HG03097 (cell line): ENCODE measurements around the gene GAPVD1.
"Not testable (repeated sequence)": the region's sequence is repeated elsewhere in the genome, so short reads cannot be mapped to it uniquely, and the experiment has no call there.

Experiments
- ATAC-seq: cut with Tn5 transposase; IDR thresholded peaks from one replicate; pipeline ENCODE4 v1.9.1; 2021; ENCODE audit not compliant: unreplicated experiment, low FRiP score

GAPVD1 gene

DNA sequence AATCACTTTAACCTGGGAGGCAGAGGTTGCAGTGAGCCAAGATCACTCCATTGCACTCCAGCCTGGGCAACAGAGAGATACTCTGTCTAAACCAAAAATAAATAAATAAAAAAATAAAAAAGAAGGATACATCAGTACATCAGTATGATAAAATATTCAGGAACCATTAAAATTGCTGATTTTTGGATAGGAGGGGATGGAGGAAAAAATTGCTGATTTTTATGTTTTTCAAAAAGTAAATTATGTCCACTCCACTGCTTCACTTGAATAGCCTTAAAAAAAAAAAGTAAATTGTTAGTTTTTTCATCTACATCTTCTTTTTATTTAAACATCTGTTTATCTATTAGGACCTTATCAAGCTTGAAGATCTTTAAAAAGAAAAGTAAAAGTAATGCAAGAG lies 7.4 kb upstream of the GAPVD1 start:
- ATAC-seq: no peak

DNA sequence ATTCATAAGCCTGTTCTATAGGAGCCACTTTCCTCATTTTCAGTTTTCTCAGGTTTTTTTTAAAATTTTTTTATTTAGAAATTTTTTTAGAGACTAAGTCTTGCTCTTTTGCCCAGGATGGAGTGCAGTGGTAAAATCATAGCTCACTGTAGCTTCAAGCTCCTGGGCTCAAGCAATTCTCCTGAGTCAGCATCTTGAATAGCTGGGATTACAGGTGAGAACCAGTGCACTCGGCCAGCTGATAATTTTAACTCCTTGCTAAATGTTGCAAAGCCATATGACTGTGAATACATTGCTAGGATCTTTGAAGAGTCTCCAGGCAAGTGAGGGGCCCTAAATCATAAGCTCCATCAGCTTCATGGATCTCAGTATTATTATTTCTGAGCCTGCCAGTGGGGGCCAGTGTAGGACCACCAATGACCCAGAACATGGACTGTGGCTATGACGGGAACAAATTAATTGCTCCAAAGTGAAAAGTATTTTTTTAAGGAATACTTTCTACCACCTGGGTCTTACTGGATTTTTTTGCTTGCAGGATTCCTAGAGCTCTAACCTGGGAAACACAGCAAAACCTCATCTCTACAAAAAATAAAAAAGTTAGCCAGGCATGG lies 5.7 kb upstream of the GAPVD1 start:
- no peak for ATAC-seq

DNA sequence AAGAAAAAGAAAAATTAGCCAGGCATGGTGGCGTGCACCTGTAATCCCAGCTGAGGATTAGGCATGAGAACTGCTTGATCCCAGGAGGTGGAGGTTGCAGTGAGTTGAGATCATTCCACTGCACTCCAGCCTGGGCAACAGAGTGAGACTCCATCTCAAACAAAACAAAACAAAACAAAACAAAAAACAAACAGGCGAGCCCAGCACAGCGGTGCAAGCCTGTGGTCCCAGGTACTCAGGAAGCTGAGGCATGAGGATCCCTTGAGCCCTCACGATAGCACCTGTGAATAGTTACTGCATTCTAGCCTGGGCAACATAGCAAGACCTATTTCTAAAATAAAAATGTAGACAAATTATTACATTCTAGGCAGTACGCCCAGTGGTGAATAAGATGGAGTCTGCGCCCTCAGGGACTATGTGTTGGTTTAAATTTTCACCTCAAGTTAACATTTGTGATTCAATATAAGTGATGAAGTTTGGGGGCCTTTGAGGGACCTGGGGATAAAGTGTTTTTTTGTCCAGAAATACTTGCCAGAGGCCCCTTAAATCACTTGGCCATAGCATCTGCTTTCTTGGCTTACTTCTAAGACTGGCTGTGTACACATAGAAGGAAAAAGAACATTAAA lies 3.4 kb upstream of the GAPVD1 start:
- no peak for ATAC-seq

DNA sequence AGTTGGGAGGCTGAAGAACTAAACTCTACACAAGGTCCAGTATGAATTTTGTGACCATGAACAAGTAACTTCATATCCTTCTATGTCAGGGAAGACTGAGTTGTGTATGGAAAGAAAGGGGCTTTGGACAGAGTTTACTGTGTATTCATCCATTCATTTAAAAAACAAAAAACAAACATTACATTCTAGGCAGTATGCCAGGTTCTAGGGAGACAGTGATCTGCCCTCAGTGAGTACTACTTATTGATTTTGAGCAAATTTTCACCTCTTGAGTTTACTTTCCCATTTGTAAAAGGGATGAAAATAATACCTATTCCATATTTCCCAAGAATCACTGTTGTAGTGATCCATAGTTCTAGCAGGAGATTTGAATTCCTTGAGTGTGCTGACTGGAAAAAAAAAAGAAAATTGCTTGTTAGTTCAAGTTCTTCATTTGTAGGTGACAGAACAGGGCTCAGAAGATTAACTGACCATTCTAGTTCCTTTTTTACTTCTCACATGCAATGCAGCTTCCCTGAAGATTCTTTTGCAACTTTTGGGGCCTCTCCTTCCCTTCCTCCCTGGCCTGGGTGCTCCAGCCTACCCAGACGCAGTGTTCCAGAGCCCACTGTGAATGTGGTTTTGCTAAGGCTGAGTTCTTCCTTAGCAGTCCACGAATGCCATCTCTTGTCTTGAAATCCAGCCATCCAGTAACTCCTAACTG lies 2.6 kb upstream of the GAPVD1 start:
- ATAC-seq: no peak

DNA sequence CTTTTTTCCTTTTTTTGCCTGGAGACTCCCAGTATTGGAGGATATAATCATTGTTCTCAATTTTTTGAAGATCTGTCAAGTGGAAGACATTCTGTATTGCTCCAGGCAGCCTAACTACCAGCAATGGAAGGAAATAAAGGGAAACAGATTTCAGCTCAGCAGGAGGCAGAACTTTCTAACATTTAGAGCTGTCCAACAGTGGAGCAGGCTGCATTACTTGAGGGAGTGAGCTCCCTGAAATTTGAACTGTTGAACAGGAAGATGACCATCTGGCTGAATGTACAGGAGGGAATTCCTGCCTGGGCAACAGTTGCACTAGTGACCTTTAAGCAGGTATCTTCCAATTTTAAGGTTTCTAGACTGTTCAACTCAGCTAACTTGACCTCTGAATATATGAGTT lies 1.1 kb upstream of the GAPVD1 start:
- ATAC-seq: no peak

DNA sequence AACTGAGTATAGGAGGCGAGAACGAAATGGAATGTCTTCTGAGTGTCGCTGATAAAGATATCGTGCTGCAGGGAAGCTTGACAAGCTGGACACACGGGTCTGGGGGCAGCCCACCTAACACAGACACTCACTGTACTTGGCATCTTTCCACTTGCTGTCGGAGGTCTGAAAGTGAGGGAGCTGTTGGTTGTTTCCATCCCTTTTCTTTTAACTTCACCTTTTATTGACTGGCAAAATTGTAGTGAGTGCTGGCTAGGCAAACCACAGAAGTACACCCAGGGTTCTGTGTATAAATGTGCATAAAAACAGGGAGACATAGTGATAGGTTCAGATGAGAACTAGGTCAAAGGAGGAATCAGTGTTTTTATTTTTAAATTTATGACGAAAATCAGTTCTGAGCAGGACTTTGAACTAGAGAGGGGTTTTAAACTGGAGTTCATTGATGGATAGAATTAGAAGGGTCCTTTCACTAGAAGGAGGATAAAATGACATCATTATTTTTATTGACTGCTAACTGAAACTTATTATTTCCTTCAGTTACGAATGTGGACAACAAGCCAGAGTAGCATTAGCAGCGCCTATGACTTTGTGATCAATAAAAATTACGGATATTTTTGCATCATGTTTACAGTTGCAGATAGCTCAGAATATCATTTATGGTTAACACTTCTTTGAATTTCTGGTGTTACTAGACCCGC lies 817 bp downstream of the GAPVD1 start:
- peak; percentile 18 for ATAC-seq

DNA sequence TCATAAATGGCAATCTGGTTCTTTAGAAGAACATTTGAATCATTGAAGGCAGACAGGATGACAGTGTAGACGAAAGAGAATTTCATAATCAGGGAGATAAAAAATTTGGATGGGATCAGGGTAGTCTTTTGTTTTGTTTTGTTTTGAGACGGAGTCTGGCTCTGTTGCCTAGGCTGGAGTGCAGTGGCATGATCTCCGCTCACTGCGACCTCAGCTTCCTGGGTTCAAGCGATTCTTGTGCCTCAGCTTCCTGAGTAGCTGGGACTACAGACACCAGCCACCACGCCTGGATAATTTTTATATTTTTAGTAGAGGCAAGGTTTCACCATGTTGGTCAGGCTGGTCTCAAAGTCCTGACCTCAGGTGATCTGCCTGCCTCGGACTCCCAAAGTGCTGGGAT lies 2.4 kb downstream of the GAPVD1 start:
- ATAC-seq: not testable (repeated sequence)

DNA sequence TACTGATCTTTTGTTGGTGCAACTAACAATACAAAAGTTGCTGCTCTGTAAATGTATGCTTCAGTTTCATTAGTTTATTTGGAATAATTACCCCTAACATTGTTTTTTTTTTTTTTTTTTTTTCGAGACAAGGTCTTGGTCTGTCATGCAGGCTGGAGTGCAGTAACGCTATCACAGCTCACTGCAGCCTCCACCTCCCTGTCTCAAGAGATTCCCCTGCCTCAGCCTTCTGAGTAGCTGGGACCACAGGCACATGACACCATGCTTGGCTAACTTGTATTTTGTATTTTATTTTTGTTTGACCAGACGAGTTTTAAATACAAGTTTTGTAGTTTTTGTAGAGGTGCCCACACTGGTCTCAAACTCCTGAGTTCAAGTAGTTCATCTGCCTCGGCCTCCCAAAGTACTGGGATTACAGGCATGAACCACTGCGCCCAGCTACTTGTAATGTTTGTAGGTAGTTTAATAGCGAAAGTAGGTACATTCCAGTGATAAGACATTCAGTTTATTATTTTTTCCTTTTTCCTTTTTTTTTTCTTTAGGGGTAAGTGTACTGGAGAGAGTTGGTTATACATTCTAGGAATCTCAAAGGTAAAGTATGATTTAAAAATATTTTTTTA lies 6.9 kb downstream of the GAPVD1 start:
- no peak for ATAC-seq

DNA sequence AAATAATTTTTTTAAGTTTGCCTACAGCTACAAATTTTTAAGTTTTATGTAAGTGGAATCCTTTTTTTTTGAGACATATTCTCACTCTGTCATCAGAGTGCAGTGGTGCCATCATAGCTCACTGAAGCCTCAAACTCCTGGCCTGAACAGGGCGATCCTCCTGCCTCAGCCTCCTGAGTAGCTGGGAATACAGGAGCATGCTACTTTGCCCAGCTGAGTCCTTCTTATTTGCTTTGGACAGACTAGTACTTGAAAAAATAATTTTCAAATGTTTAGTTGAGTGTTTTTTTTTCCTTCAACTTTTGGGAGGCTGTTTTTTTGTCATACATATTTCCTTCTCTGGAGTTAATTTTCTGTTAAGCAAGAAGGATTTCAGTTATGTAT lies 7.4 kb downstream of the GAPVD1 start:
- ATAC-seq: no peak

DNA sequence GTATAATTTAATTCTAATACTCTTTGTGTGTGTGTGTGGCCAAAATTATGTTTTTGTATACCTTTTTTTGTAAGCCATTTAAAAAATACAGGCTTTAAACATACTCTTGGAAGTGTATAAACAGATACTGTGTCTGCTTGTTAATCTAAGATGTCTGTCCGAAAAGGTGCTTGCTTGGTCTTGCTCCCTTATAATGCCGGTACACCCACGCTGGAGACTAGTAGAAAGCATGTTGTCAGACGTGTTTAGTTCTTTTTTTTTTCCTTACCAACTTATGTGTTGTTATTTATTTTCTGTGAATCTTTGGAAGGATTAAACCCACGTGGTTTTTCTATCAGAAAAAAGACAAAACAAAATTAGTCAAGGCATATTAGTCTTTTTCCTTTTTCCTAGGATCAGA lies 9.5 kb downstream of the GAPVD1 start:
- no peak for ATAC-seq

DNA sequence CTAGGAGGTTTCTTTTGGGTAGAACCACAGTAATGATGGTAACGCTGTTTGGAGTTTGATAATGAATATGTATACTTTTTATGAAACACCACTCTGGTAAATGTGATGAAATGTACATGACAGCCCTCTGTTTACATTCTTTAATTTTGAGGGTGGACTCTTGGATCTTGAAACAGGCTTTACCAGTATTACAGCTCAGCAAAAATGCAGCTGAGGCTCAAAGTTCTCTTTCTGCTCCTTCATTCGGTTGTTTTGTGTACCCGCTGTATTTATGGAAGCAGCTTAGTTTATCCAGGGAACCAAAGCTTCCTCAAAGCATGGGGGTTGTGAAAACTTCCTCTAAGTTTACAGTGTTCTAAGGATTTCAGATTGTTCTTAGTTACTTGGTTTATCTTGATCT lies 11.1 kb downstream of the GAPVD1 start:
- no peak for ATAC-seq

DNA sequence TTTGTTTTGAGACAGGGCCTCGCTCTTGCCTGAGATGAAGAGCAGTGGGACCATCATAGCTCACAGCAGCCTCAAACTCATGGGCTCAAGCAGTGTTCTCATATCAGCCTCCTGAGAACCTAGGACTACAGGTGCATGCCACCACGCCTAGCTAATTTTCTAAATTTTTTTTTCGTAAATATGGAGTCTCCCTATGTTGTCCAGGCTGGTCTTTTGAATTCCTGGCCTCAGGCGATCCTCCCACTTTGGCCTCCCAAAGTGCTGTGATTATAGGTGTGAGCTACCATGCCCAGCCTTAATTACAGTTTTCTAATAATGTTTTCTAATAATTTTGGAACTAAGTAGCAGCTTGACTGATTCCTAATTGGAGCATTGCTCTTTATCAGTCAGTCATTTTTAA lies 15.1 kb downstream of the GAPVD1 start:
- no peak for ATAC-seq

DNA sequence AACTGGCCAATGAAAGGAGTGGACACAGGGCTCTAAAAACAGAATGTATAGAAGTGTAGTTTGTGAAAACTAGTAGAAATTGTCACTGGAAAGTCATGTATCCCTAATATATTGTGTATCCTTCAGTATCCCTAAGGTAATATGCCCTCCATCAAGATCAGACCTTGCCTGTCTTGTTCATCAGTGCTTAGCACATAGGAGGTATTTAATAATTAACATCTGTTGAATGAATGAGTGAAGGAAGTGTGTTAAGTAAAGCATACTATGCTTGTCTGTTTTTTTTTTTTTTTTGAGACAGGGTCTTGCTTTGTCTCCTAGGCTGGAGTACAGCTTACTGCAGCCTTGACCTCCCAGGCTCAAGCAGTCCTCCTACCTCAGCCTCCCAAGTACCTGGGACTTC lies 15.8 kb downstream of the GAPVD1 start:
- no peak for ATAC-seq

DNA sequence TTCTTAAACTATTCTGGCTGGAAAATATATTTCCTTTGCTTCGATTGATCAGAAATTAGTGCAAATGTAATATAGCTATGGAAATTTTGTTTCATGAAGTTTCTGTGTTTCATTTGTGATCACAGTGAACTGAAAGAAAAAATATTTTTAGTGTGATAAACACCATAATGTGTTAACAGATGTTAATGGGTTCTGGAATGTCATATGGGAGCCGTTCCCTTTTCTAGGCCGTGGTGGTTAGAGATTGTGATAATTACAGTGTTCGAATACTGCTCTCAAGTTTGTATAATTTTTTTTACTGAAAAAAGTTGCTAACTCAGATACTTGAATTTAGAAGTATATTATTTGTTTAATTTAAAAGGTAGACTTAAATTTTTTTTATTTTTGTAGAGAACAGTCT lies 19.3 kb downstream of the GAPVD1 start:
- ATAC-seq: no peak

DNA sequence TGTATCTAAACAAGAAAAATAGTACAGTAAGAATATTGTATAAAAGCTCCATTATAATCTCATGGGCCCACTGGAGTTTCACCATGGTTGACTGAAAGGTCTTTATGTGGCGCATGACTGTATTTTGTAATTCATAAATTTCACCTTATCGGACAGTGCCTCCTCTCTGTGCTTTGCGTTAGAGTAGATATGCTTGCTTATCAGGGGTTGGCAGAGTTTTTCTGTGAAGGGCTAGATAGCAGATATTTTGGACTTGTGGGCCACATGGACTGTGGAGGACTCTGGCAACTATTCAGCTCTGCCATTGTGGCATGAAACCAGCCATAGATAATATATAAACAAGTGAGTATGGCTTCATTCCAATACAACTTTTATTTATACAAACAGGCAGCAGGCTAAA lies 23.2 kb downstream of the GAPVD1 start:
- ATAC-seq: no peak

DNA sequence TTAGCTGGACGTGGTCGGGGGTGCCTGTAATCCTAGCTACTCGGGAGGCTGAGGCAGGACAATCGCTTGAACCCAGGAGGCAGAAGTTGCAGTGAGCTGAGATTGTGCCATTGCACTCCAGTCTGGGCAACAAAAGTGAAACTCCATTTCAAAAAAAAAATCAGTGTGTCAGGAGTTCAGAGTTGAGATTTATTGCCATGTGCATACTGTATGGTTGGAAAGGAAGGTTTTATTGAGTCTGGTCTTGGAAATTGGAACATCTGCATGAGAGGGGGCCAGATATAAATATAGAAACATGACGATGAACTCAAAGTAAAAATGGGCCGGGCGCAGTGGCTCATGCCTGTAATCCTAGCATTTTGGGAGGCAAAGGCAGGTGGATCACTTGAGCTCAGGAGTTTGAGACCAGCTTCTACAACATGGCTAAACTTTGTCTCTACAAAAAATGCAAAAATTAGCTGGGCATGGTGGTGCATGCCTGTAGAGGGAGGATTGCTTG lies 25.4 kb downstream of the GAPVD1 start:
- ATAC-seq: not testable (repeated sequence)

DNA sequence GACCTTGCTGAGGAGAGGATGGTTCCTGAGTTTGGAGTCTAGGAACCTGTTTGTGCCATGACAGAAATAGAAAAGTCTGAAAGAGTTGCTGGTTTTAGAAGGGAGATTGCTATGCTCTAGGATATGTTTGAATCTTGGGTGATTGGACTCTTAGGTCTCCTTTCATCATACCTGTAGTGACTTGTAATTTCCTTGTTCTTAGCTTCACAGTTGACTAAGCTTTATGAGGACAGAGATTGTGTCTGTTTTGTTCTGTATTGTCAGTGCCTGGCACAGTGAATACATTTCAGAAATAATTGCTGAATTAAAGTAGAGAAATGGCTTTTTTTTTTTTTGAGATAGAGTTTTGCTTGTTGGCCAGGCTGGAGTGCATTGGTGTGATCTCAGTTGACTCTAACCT lies 31.5 kb downstream of the GAPVD1 start:
- no peak for ATAC-seq

DNA sequence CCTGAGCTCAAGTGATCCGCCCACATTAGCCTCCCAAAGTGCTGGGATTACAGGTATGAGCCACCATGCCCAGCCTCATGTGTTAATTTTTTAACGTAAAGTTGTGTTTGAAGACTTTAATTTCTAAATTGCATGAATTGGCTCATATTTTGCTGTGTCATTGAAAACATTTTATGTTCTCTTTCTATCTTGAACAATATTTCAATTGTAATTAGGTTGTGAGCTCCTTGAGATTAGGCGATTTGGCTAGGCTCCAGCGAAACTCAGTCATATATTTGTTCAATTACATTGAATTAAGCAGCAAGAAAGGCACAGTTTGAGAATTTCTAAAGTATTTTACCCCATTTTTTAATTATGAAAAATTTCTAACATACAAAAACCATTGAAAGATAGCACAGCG lies 34.0 kb downstream of the GAPVD1 start:
- ATAC-seq: no peak

DNA sequence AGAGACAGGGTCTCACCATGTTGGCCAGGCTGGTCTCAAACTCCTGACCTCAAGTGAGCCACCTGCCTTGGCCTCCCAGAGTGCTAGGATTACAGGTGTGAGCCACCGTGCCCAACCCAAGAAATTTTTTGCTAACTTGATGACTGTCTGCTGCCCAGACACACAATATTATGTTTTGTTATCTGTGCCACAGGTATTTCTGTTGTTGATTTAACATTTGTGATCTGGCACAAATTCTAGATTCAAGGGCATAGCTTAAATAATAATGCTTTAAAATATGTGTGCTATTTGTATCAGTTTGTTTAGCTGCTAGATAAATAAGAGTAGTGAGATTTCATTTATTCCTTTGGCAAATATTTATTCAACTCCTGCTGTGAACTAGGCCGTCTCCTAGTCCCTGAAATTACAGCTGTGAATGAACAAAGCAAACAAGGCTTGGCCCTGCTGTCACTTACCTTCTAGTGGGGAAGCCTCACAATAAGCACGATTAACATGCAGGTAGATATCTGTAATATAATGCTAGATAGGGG lies 35.3 kb downstream of the GAPVD1 start:
- ATAC-seq: no peak

DNA sequence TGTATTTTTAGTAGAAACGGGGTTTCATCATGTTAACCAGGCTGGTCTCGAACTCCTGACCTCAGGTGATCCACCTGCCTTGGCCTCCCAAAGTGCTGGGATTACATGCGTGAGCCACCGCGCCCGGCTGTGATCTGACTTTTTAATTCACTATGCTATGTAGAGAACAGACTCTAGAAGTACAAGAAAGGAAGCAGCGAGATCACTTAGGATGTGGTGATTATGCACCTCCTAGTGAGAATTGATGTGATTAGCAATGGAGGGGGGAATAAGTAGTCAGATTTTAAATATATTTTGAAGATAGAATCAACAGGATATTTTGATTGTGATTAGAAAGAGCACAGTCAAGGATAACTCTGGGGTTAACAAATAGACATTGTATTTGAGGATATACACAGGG lies 36.3 kb downstream of the GAPVD1 start:
- no peak for ATAC-seq

DNA sequence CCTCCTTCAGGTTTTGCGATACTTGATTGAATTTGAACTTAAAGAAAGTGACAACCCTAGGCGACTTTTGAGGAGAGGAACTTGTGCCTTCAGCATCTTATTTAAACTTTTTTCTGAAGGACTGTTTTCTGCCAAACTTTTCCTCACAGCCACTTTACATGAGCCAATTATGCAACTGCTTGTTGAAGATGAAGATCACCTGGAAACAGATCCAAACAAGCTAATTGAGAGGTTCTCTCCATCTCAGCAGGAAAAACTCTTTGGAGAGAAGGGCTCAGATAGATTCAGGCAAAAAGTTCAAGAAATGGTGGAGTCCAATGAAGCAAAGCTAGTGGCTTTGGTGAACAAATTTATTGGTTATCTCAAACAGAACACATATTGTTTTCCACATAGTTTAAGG lies 40.6 kb downstream of the GAPVD1 start:
- ATAC-seq: no peak
